GM21825 (cell line): ENCODE results near the gene RNF223.
"Not testable (repeated sequence)": the region's sequence is repeated elsewhere in the genome, so short reads cannot be mapped to it uniquely, and the experiment has no call there.

Experiments used
- ATAC-seq: cut with Tn5 transposase; IDR thresholded peaks from one replicate; pipeline ENCODE4 v1.9.1; 2021; ENCODE audit warnings: mild to moderate bottlenecking, moderate library complexity; ENCODE audit not compliant: unreplicated experiment

RNF223 gene

DNA sequence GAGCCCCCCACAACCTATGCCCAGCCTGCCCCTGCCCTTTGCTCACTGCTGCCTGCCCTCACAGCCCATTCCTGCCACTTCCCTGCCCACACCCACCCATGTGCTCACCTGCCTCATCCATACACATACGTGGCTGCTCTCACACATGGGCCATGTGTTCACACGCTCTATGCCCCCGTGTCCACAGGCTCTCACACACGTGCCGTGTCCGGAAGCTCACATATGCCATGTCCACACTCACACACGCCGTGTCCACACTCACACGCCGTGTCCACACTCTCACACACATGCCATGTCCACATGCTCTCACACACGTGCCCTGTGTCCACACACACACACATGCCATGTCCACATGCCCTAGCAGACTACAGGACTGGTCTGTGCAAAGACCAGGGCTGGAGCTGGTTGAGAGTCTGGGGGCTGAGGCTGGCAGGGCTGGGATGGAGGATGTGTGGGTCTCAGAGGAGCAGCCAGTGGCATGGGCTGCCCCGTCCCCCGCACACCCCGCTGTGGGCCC, 583 bp upstream of the RNF223 start:
- ATAC-seq, result no peak

DNA sequence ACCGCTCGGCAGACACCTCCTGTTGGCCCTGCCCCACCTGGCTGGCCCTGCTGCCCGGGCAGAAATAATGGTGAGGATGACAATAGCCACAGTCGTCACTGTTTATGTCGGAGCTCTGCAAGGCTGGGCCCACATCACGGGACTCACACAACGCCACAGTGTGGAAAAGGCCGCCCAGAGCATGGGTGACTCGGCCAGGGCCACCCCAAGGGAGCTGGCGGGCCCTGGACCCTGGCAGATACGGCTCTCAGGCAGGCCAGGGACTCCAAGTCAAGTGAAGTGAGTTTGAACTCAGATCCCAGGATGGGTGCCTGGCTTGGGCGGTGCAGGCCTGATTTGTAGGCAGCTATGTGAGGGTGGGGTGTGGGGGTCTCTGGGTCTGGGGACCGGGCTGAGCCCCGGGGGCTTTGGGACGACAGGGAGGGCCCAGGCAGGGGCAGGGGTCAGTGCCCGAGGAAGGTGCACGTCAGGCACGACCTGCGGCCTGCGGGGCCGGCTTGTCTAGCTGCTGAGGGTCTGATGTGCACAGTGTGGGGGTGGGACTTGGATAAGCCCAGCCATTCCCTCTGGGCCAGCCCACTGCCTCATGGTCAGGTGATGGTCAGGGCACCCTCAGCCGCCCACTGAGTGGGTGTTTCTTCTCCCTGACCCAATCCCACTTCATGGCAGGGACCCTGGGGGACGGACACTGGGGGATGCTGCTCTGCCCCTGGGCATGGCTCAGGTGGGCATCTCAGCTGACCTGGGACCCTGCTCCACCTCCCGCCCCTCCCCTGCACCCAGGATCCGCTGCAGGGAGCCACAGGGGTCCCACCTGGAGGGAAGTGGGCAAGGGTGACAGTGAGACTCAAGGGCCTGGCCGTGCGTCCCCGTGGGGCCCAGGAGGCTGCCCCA, 1.0 kb downstream of the RNF223 start:
- no peak for ATAC-seq

DNA sequence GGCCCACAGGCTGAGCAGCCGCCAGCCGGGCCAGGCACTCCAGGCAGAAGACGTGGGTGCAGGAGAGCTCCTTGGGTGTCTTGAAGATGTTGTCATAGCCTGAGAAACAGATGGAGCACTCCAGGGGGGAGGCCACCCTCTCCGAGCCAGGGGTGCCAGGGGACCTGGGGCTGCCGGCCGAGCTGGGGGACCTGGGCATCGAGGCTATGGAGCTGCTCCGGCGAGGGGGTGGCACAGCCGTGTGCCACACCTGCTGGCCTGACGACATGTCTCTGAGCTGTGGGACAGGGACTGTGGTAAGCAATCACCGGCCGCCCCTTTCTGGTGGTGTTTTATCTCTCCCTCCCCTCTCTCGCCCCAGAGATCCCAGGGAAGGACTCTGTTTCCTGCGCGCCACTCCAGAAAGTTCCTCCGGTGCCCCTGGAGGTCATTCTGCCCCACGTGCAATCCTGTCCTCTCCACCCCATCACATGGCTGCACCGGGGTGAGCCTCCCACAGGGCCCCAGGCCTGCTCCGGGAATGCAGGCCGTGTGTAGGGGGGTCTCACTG, 1.7 kb downstream of the RNF223 start:
- ATAC-seq, result no peak

DNA sequence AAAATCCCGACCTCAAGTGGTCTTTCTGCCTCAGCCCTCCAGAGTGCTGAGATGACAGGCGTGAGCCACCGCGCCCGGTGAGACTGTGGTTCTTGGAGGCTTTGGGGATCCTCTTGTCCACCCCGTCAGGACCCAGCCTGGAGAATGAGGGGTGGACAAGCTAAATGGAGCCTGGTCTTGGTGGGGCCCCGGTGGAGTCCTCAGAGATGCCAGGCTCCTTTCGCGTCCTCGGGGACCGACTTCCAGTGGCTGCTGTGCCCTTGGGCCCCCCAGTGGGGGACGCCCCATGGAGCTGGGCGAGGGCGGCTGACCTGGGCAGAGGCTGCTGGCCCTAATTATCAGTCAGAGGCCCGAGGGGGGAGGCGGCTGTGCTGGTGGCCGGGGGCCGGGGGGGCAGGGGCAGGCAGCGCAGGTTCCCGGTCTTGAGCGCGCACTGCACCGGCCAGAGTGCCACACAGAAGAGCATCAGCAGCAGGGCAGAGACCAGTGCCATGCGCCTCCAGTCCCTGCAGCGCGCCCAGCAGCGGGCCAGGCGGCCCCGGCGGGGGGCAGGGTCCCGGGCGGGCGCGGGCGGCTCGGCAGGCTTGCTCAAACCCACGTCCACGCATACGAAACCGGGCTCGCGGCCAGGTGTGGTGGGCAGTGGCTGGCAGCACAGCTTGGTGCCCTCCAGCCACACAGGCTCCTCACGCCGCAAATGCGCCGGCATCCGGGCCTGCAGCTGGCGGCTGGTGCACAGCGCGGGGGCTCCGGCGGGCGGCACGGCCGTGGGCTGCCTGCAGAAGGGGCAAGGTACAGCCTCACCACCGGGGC, 2.4 kb downstream of the RNF223 start:
- no peak for ATAC-seq

DNA sequence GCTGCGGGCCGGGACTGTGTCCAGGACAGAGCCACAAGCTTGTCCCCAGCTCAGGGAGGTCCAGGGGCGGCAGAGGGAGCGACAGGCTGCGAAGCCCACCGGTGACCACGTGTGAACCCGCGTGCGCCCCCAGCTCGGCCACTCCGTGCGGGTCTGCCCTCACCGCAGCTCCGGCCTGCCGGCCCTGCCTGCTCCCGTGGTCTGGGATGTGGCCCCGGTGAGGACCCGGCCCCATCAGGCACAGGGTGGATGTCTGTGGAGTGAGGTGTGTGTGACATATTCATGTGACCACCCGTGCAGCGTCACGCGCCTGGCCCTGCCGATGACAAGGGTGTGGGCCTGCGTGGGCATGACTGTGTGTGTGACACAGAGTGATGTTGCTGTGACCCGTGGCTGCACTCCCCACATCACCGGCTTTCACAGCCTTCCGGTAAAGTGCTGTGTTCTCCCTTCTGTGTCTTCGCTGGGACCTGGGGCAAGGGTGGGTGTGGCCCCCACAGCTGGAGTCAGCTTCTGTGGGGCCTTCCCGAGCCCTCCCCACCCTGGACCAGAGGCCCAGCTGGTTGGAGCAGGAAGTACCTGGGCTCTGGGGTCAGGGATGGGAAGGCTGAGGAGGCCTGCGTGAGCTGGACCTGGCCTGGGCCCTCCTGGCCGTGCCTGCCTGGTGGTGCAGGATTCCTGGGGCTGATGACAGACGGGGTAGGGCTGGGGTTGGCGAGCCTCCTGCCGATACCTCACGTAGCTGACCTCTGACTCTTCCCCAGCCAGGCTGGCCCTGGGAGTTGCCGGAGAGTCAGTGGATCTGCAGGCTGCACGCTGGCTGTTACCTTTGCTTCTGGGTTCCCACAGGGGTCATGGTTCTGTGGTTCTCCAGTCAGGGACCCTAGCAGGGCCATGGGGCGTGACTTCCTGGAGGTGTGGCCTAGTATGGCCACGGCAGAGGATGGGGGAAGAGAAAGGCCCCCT, 4.1 kb downstream of the RNF223 start:
- ATAC-seq, result no peak

DNA sequence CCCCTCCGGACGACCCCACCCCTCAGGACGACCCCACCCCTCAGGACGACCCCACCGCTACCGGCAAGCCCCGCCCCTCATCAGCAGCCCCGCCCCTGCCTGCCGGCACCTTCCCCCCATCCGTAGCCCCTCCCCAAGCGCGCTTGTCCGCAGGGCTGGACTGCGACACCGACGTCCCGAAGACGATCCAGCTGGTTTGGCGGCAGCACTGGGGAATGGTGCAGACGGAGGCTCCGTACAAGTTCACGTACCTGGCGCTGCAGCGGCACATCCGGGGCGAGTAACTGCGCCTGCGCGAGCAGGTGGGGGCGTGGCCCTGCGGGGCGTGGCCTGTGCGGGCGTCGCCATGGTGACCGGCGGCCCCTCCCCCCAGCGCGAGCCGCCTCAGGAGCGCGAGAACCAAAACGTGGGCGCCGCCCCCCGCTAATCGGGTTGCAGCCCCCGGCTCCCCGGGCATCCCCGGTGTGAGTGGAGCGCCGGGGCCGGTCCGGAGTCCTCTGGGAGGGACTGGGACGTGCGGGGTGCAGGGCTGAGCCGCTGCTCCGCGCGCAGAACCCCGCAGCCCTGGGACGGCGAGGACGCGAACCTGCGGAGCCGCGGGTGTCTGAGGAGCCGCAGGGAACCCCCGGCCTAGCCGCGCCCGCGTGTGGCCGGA, 4.9 kb downstream of the RNF223 start:
- peak; percentile 41 for ATAC-seq

DNA sequence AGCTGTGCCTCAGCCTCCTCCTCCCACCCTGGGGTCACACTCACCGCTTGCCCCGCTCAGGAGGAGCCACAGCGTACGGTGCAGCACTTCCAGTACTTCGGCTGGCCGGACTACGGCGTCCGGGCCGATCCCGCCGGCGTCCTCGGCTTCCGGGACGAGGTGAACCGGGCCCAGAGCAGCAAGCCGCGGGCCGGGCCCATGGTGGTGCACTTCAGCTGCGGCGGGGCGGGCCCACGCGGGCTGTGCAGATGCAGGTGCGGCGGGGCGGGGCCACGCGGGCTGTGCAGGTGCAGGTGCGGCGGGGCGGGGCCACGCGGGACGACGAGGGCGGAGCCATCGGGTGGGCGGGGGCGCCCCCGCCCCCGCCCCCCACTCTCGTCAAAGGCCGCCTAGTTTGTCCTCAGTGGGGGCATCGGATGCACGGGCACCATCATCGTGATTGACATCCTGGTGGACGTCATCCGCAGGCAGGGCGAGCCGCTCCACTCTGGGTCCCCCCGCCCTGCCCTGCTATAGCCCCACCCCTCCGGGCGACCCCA, 5.5 kb downstream of the RNF223 start:
- peak; percentile 10 for ATAC-seq

DNA sequence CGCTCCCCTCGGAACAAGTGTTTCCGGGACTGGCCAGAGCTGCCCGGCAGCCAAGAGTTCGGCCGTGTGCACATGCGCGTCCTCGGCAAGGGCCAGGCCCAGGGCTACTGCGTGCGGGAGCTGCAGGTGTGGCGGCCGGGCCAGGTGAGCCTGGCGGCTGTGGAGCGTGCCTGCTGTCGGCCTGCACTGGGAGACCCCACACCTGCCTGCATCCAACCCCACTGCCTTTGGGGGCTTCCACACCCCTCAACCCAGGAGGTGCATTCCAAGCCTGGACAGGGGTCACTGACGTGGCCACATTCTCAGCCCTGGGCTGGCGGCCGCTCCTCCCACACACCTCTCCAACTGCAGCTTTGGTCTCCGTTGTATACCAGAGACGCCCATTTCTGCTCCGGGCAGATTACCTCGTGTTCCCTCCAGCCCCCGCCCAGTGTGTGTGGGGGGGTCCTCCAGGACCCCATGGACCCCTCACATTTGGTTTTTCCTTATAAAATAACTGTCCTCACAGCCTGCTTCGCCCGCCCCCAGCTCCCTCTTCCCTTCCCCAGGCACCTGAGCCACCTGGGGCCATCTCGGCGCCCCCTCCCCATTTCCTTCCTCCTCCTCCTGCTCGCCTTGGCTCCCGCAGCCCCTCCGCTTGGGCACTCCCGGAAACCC, 6.1 kb downstream of the RNF223 start:
- no peak for ATAC-seq

DNA sequence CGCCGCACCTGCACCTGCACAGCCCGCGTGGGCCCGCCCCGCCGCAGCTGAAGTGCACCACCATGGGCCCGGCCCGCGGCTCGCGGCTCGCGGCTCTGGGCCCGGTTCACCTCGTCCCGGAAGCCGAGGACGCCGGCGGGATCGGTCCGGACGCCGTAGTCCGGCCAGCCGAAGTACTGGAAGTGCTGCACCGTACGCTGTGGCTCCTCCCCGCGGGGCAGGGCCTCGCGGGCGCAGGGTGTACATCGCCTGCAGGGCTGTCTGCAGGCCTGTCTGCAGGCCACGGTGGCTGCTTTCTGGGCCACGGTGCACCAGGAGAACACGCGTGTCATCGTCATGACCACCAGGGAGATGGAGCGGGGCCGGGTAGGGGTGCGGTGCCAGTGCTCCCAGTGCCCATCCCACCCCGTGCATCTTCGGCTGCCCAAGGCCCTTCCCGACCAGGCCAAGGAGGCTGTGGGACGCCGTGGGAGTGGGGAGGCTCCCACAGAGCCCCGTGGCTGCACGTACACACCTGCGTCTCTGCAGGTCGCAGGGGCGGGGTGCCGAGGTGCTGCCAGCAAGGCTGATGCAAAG, 6.7 kb downstream of the RNF223 start:
- no peak for ATAC-seq

DNA sequence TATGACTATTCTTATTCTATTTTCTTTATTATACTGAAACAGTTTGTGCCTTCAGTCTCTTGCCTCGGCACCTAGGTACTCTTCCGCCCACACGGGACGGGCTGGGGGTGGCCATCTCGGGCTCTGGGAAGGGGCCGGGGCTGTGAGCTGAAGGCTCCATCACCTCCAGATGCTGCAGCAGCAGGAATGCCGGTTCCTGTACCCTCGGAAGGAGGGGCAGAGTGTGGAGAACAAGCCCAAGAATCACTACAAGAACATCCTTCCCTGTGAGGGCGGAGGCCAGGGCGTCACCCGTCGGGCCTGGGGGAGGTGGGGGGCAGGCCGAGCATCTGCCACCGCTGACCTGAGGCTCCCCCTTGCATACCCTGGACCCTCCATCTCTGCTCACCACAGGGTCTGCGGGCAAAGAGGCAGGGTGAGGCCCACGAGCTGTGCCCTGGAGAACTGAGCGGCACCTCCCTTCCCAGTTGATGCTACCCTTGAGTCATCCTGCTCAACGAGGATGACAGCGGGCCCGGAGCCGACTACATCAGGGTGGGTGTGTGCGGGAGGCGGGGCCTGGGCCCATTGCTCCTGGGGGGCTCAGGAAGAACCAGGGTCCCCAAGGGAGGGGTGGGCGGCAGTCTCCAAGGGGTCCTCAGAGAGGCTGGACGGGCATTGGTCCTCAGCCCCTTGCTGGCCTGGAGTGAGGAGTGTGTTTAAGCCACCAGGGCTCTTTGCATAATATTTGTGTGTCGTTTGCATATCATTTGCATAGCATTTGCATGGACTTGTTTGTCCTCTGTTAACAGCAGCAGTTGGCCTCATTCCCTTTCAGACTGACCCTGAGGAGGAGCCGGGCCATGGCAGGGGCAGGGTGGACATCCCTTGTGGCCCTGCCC, 7.5 kb downstream of the RNF223 start:
- no peak for ATAC-seq

DNA sequence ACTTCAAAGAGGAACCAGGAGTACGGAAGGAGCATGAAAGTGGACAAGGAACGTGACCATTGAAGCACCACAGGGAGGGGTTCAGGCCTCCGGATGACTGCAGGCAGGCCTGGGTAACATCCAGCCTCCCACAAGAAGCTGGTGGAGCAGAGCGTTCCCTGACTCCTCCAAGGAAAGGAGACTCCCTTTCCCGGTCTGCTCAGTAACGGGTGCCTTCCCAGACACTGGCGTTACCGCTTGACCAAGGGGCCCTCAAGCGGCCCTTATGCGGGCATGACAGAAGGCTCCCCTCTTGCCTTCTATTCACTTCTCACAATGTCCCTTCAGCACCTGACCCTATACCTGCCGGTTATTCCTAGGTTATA, 8.2 kb downstream of the RNF223 start:
- not testable (repeated sequence) for ATAC-seq

DNA sequence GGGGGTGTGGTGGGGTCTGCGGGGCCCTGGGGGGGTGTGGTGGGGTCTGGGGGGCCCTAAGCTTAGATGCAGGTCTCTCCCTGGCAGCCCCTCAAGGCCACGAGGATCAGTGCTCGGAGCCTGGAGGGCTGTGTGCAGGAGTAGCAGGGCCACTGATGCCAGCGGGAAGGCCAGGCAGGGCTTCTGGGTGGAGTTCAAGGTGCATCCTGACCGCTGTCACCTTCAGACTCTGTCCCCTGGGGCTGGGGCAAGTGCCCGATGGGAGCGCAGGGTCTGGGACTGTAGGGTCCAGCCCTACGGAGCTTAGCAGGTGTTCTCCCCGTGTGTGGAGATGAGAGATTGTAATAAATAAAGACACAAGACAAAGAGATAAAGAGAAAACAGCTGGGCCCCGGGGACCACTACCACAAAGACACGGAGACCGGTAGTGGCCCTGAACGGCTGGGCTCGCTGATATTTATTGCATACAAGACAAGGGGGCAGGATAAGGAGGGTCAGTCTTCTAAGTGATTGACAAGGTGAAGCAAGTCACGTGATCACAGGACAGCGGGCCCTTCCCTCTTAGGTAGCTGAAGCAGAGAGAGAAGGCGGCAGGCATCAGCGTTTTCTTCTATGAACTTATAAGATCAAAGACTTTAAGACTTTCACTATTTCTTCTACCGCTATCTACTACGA, 8.7 kb downstream of the RNF223 start:
- no peak for ATAC-seq

DNA sequence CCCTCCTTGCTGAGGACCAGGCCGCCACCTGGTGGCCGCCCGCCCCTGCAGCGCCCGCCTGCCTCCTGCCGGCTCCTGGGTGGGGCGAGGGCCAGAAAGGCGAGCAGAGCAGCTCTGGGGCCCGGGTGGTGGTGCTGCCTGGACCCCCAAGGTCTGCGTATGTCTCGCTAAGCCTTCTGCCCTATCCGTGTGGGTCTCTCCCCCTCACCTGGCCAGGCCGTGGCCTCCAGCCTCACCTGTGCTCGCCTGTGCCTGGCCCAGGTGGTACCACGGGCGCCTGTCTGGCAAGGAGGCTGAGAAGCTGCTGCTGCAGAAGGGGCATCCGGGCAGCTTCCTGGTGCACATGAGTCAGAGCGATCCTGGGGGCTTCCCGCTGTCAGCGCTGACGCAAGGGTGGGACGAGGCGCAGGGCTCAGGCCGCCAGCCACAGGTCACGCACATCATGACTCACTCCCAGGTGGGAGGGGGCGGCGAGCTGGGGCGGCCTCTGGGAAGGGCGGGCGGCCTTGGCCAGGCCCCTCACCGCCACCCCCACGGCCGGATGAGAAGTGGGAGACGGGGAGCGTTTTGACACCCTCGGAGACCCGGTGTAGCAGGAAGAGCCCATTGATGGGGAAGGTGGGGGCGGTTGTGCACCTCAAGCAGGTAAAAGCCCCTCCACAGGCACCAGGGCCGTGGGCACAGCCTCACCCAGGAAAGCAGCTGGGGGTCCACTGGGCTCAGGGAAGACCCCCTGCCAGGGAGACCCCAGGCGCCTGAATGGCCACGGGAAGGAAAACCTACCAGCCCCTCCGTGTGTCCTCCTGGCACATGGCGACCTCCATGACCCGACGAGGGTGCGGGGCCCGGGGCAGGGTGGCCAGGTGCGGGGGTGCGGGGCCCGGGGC, 9.9 kb downstream of the RNF223 start:
- peak; percentile 48 for ATAC-seq

DNA sequence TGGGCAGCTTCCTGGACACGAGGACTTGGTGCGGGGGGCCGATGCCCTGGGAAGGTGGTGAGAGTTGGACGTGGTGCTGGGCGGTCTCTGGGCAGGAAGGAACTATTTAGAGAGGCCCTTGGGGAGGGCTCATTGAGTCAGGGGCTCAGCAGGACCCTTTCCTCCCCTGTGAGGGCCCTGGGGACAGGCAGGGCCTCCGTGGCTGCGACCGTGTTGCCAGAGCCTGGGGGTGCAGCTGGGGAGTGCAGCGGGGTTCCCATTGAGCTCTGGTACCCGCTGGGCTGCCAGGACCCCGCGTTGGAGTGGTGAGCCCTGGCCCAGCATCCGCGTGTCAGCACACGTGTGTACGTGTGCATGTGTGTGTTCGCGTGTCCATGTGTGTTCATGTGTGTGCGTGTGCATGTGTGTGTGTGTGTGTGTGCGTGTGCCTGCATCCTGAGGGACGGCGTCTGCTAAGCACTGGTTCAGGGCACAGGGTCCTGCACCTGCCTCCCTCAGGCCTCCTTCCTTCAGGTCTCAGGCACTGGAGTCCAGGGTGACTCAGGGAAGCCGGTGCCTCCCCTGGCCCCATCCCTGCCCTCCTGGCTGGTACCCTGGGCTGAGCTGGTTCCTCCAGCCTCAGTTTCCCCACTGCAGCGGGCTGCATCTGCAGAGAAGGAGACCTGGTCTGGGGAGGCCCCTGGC, 10.7 kb downstream of the RNF223 start:
- ATAC-seq, result no peak

DNA sequence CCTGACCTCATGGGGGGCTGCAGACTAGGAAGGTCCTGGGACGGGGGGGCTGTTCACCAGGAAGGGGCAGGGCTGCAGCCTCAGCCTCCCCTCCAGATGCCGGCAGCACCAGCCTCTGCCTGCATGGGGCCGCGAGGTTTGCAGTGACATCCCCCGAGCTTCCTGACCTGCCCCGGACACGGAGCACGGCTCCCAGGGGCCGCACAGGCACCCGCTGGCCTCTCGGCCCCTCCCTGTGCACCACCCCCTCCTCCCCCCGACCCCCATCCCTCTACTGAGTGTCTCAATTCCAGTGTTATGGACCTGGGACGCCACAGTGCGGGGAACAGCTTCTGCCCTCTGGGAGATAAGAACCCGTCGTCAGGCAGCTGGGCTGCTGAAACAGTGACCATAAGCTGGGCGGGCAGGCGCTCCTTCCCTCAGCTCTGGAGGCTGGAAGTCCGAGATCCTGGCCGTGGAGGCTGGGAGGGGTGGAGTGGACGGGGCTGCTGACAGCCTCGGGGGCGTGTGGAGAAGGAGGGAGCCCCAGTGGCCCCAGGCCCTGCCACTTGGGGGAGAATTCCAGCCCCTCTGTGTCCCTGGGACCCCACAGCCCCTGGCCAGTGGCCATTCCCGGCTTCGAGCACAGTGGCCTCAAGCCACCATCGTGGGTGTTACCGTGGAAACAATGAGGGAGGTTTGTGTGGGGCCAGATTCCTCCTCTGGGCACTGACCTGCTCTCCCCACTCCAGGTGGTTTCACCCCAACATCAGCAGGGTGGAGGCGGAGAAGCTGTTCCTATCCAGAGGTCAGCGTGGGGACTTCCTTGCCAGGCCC, 11.6 kb downstream of the RNF223 start:
- no peak for ATAC-seq
